H9 (cell line): ENCODE data around the gene TMEM178B. TPM values are rescaled to one million over a fixed set of nuclear protein-coding genes. Genes with fewer than 3 reads are reported as not detected.

Source experiments
- DNase-seq: peaks from one replicate; pipeline ENCODE4 v3.0.0-alpha.2; 2017
- H2AFZ ChIP-seq: one replicate; pipeline ENCODE4 v1.6.1; 2013; ENCODE audit warnings: mild to moderate bottlenecking, low read length, control low read depth, moderate library complexity
- H2AK5ac ChIP-seq: 2 replicates; pipeline ENCODE4 v1.6.1; 2013; ENCODE audit warnings: low read length, control low read depth, mixed read lengths; ENCODE audit not compliant: insufficient read length
- H2BK120ac ChIP-seq: one replicate; pipeline ENCODE4 v1.6.1; 2013; ENCODE audit warnings: low read depth, mild to moderate bottlenecking, low read length, control low read depth, inconsistent platforms; ENCODE audit not compliant: poor library complexity, severe bottlenecking
- H2BK12ac ChIP-seq: 2 replicates; pipeline ENCODE4 v1.6.1; 2013; ENCODE audit warnings: low read length, control low read depth, mixed read lengths, low read depth; ENCODE audit not compliant: insufficient read length
- H2BK15ac ChIP-seq: 2 replicates; pipeline ENCODE4 v1.6.1; 2013; ENCODE audit warnings: low read depth, low read length, control low read depth
- H2BK20ac ChIP-seq: one replicate; pipeline ENCODE4 v1.6.1; 2013; ENCODE audit warnings: low read depth, mild to moderate bottlenecking, low read length, control low read depth, inconsistent platforms; ENCODE audit not compliant: poor library complexity, severe bottlenecking
- H2BK5ac ChIP-seq: 2 replicates; pipeline ENCODE4 v1.6.1; 2013; ENCODE audit warnings: low read length, control low read depth, mixed read lengths; ENCODE audit not compliant: insufficient read length
- H3K14ac ChIP-seq: 2 replicates; pipeline ENCODE4 v1.6.1; 2013; ENCODE audit warnings: low read length, control low read depth; ENCODE audit not compliant: insufficient read depth
- H3K18ac ChIP-seq: 2 replicates; pipeline ENCODE4 v1.6.1; 2013; ENCODE audit warnings: low read depth, mild to moderate bottlenecking, mixed read lengths, low read length, control low read depth; ENCODE audit not compliant: insufficient read length
- H3K23ac ChIP-seq: 2 replicates; pipeline ENCODE4 v1.6.1; 2013; ENCODE audit warnings: low read length, control low read depth, mixed read lengths, low read depth; ENCODE audit not compliant: insufficient read length
- H3K23me2 ChIP-seq: 2 replicates; pipeline ENCODE4 v1.6.1; 2013; ENCODE audit warnings: low read depth, mild to moderate bottlenecking, mixed read lengths, low read length, control low read depth; ENCODE audit not compliant: insufficient read length, poor library complexity, severe bottlenecking
- H3K27ac ChIP-seq: 2 replicates; pipeline ENCODE4 v1.5.1; 2013; ENCODE audit warnings: low read length, control low read depth, mixed read lengths, low read depth; ENCODE audit not compliant: insufficient read length
- H3K27me3 ChIP-seq: 2 replicates; pipeline ENCODE4 v1.6.1; 2013; ENCODE audit warnings: low read length, control low read depth, inconsistent platforms; ENCODE audit not compliant: insufficient read depth
- H3K4ac ChIP-seq: 2 replicates; pipeline ENCODE4 v1.6.1; 2013; ENCODE audit warnings: low read depth, mild to moderate bottlenecking, control low read depth, inconsistent platforms, low read length, moderate library complexity
- H3K4me1 ChIP-seq: 2 replicates; pipeline ENCODE4 v1.6.1; 2013; ENCODE audit warnings: low read length, control low read depth, inconsistent platforms; ENCODE audit not compliant: insufficient read depth
- H3K4me2 ChIP-seq: 2 replicates; pipeline ENCODE4 v1.6.1; 2013; ENCODE audit warnings: low read length, control low read depth, mixed read lengths; ENCODE audit not compliant: insufficient read length, insufficient read depth
- H3K56ac ChIP-seq: 2 replicates; pipeline ENCODE4 v1.6.1; 2013; ENCODE audit warnings: low read depth, mild to moderate bottlenecking, mixed read lengths, low read length, control low read depth; ENCODE audit not compliant: insufficient read length
- H3K79me1 ChIP-seq: 2 replicates; pipeline ENCODE4 v1.6.1; 2013; ENCODE audit warnings: low read depth, mild to moderate bottlenecking, moderate library complexity, low read length, control low read depth, inconsistent platforms; ENCODE audit not compliant: insufficient read depth, poor library complexity, severe bottlenecking
- H3K79me2 ChIP-seq: 2 replicates; pipeline ENCODE4 v1.6.1; 2013; ENCODE audit warnings: low read length, control low read depth, inconsistent platforms; ENCODE audit not compliant: insufficient read depth
- H3K9ac ChIP-seq: 2 replicates; pipeline ENCODE4 v1.6.1; 2013; ENCODE audit warnings: low read length, control low read depth, mixed read lengths; ENCODE audit not compliant: insufficient read length; ENCODE audit errors: extremely low read depth
- H3K9me3 ChIP-seq: one replicate; pipeline ENCODE4 v1.6.1; 2013; ENCODE audit warnings: low read depth, low read length, inconsistent platforms; ENCODE audit not compliant: control insufficient read depth
- H3T11ph ChIP-seq: one replicate; pipeline ENCODE4 v1.6.1; 2013; ENCODE audit warnings: mild to moderate bottlenecking, low read length, control low read depth, inconsistent platforms
- H4K20me1 ChIP-seq: one replicate; pipeline ENCODE4 v1.6.1; 2013; ENCODE audit not compliant: control insufficient read depth, insufficient read length, insufficient read depth
- H4K5ac ChIP-seq: 2 replicates; pipeline ENCODE4 v1.6.1; 2013; ENCODE audit warnings: low read depth, mild to moderate bottlenecking, mixed read lengths, low read length, control low read depth; ENCODE audit not compliant: insufficient read length
- H4K8ac ChIP-seq: replicated peaks from 2 replicates; pipeline ENCODE4 v1.6.1; 2013; ENCODE audit warnings: low read length, control low read depth, mixed read lengths, low read depth; ENCODE audit not compliant: insufficient read length
- H4K91ac ChIP-seq: 2 replicates; pipeline ENCODE4 v1.6.1; 2013; ENCODE audit warnings: low read depth, mild to moderate bottlenecking, moderate library complexity, mixed read lengths, low read length, control low read depth; ENCODE audit not compliant: insufficient read length
- H3K27ac Mint-ChIP-seq, 3 experiments: 2 replicates in 2 of 3; 3 replicates in 1 of 3; pipeline ENCODE4 v1.8.0; 2020 to 2021; ENCODE audit warnings: mixed read lengths in 3 of 3, mild to moderate bottlenecking in 1 of 3, moderate library complexity in 1 of 3
- H3K27me3 Mint-ChIP-seq: 2 replicates; pipeline ENCODE4 v1.8.0; 2021; ENCODE audit warnings: low read depth, mild to moderate bottlenecking, moderate library complexity, mixed read lengths
- H3K36me3 Mint-ChIP-seq, 3 experiments: 2 replicates in 2 of 3; 3 replicates in 1 of 3; pipeline ENCODE4 v1.8.0; 2020 to 2021; ENCODE audit warnings: low read depth in 3 of 3, mixed read lengths in 3 of 3; ENCODE audit not compliant: insufficient read depth in 1 of 3
- H3K4me1 Mint-ChIP-seq, 2 experiments: 2 replicates each; pipeline ENCODE4 v1.8.0; 2020; ENCODE audit warnings: mixed read lengths in 2 of 2
- H3K4me3 Mint-ChIP-seq, 2 experiments: 2 replicates in 1 of 2; 3 replicates in 1 of 2; pipeline ENCODE4 v1.8.0; 2020 to 2021; ENCODE audit warnings: mild to moderate bottlenecking in 2 of 2, mixed read lengths in 2 of 2, moderate library complexity in 1 of 2
- H3K9me3 Mint-ChIP-seq, 2 experiments: 2 replicates in 1 of 2; 3 replicates in 1 of 2; pipeline ENCODE4 v1.8.0; 2020; ENCODE audit warnings: mild to moderate bottlenecking in 2 of 2, mixed read lengths in 2 of 2, moderate library complexity in 1 of 2
- WGBS: extraction: QIAGEN DNeasy Blood & Tissue Kit; methylation state at CpG from one replicate; pipeline ENCODE4 v1.1.7; 2013; ENCODE audit warnings: missing lambda C conversion rate, low lambda C conversion rate, mixed read lengths; ENCODE audit not compliant: insufficient read length; ENCODE audit errors: extremely low coverage; 5-methylcytosine and 5-hydroxymethylcytosine counted together
- total RNA-seq: library from RNA; stranded (reverse); gene quantifications from 2 replicates; pipeline ENCODE4 v1.2.1, GENCODE V29; 2021
- TF ChIP-seq, protein P1 (sequence below): fragments of 200-600 bp; sonication (generic); conservative IDR thresholded peaks from 3 replicates; pipeline ENCODE4 v1.8.0; 2021; ENCODE audit warnings: antibody characterized with exemption, mild to moderate bottlenecking

TMEM178B gene
- total RNA-seq, 1 experiment from 2014 or later: 11.3 TPM

GRCh38 chr7:141027043-141027442 lies 46.8 kb upstream of the TMEM178B start:
- Histone ChIP-seq H4K91ac (no peak overlapping the region), H3K23ac (no peak overlapping the region), H3K9ac (no peak overlapping the region), H3K23me2 (no peaks in the 10 kb centered on the region), H2BK5ac (no peak overlapping the region), H3K56ac (no peak overlapping the region), H3K18ac (no peak overlapping the region), H3K27me3 (no peaks in the 10 kb centered on the region), H2AK5ac (no peak overlapping the region), H2BK15ac (no peak overlapping the region), H3T11ph (no peak overlapping the region), H2BK20ac (no peak overlapping the region), H3K14ac (no peak overlapping the region), H3K79me1 (no peaks in the 10 kb centered on the region), H3K4ac (no peak overlapping the region), H2BK120ac (no peak overlapping the region), H2AFZ (no peak overlapping the region), H4K5ac (no peak overlapping the region), H2BK12ac (no peak overlapping the region), H3K9me3 (no peaks in the 10 kb centered on the region), H4K8ac (no peak overlapping the region), H4K20me1 (no peaks in the 10 kb centered on the region), H3K27ac (no peak overlapping the region), H3K79me2 (no peaks in the 10 kb centered on the region), H3K4me2 (no peak overlapping the region), H3K4me1 (no peaks in the 10 kb centered on the region; the same call in 1 of the 2 replicates)
- Mint-ChIP-seq H3K27me3 (peaks cover 17% of the 10 kb centered on the region), H3K9me3 (peaks cover 41 to 43% of the 10 kb centered on the region in 2 experiments), H3K4me1 (peaks cover 1% of the 10 kb centered on the region in 2 experiments), H3K4me3 (no peak overlapping the region), H3K27ac (no peak overlapping the region), H3K36me3 (peaks cover 3 to 24% (median 20%) of the 10 kb centered on the region in 3 experiments; a peak in 6 of 7 replicates)
- WGBS: no CpG with 5 or more reads among the region's 3 CpGs
- TF ChIP-seq, protein P1, sequence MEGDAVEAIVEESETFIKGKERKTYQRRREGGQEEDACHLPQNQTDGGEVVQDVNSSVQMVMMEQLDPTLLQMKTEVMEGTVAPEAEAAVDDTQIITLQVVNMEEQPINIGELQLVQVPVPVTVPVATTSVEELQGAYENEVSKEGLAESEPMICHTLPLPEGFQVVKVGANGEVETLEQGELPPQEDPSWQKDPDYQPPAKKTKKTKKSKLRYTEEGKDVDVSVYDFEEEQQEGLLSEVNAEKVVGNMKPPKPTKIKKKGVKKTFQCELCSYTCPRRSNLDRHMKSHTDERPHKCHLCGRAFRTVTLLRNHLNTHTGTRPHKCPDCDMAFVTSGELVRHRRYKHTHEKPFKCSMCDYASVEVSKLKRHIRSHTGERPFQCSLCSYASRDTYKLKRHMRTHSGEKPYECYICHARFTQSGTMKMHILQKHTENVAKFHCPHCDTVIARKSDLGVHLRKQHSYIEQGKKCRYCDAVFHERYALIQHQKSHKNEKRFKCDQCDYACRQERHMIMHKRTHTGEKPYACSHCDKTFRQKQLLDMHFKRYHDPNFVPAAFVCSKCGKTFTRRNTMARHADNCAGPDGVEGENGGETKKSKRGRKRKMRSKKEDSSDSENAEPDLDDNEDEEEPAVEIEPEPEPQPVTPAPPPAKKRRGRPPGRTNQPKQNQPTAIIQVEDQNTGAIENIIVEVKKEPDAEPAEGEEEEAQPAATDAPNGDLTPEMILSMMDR: peak; percentile 43; the same call in 2 of the 3 replicates
- DNase-seq: peak; percentile 41
